Karpas-422 (cell line): ENCODE data around the gene KIAA0040. TPM values are rescaled to one million over a fixed set of nuclear protein-coding genes. Genes with fewer than 3 reads are reported as not detected.

Experiments
- DNase-seq: peaks from one replicate; pipeline ENCODE4 v3.0.0-alpha.2; 2015
- H2AFZ ChIP-seq: fragments of 200-600 bp; sonication (generic); 2 replicates; pipeline ENCODE4 v1.6.1; 2014; ENCODE audit warnings: antibody characterized with exemption, low read length, mixed read lengths
- H3K27ac ChIP-seq: fragments of 200-600 bp; sonication (generic); 2 replicates; pipeline ENCODE4 v1.5.1; 2014; ENCODE audit warnings: mild to moderate bottlenecking, low read length, moderate library complexity
- H3K27me3 ChIP-seq: fragments of 200-600 bp; sonication (generic); 2 replicates; pipeline ENCODE4 v1.6.1; 2014; ENCODE audit warnings: low read length, mixed read lengths
- H3K36me3 ChIP-seq: fragments of 200-600 bp; sonication (generic); 2 replicates; pipeline ENCODE4 v1.6.1; 2014; ENCODE audit warnings: low read length, mixed read lengths; ENCODE audit not compliant: insufficient read depth
- H3K4me1 ChIP-seq: fragments of 200-600 bp; sonication (generic); 2 replicates; pipeline ENCODE4 v1.6.1; 2014; ENCODE audit warnings: mild to moderate bottlenecking, low read length, mixed read lengths
- H3K4me2 ChIP-seq: fragments of 200-600 bp; sonication (generic); 2 replicates; pipeline ENCODE4 v1.6.1; 2014; ENCODE audit warnings: low read length, low read depth, mild to moderate bottlenecking; ENCODE audit not compliant: poor library complexity, severe bottlenecking
- H3K4me3 ChIP-seq: fragments of 200-600 bp; sonication (generic); 2 replicates; pipeline ENCODE4 v1.5.1; 2014; ENCODE audit warnings: mild to moderate bottlenecking, antibody characterized with exemption, low read length, mixed read lengths
- H3K79me2 ChIP-seq: fragments of 200-600 bp; sonication (generic); 2 replicates; pipeline ENCODE4 v1.6.1; 2014; ENCODE audit warnings: mild to moderate bottlenecking, low read length, mixed read lengths
- H3K9ac ChIP-seq: fragments of 200-600 bp; sonication (generic); 2 replicates; pipeline ENCODE4 v1.6.0; 2014; ENCODE audit warnings: low read length
- H3K9me2 ChIP-seq: fragments of 200-600 bp; sonication (generic), shearing (Covaris generic); replicated peaks from 2 replicates; pipeline ENCODE4 v1.6.0; 2014; ENCODE audit warnings: mild to moderate bottlenecking, low read length, moderate library complexity; ENCODE audit not compliant: insufficient read depth
- H3K9me3 ChIP-seq: fragments of 300-700, 200-600 bp; sonication (generic); 2 replicates; pipeline ENCODE4 v1.6.1; 2014; ENCODE audit warnings: low read length, mixed read lengths
- H4K20me1 ChIP-seq: fragments of 200-600 bp; sonication (generic); 2 replicates; pipeline ENCODE4 v1.6.1; 2014; ENCODE audit warnings: mild to moderate bottlenecking, antibody characterized with exemption, low read length, low read depth; ENCODE audit not compliant: insufficient read depth
- total RNA-seq: library from RNA; depleted of rRNA; stranded (reverse); fragments of >200 nt; shearing (Covaris generic); gene quantifications from 2 replicates; pipeline ENCODE4 v1.2.3, GENCODE V29; 2014; ENCODE audit warnings: low replicate concordance

The KIAA0040 gene
- total RNA-seq, 1 experiment from 2014 or later, result 86.6 TPM

DNA sequence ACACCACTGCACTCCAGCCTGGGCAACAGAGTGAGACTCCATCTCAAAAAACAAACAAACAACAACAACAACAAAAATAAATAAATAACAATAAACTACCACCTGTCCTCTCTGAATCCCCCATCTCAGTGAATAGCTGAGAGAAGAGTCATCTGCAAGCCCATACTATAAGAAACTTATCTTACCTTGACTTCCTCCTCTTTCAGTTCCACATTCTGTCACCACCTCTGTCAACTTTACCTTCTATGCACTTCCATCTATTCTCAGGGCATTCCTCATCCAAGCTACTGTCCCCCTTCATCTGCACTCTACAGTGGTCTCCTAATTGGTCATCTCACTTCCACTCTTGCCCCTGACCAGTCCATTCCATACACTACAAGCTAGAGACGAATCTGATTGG, 58.1 kb downstream of the KIAA0040 start:
- no peak overlapping the region for H2AFZ ChIP-seq
- H3K27ac ChIP-seq, result no peak overlapping the region
- no peak overlapping the region for H3K4me3 ChIP-seq
- no peak overlapping the region for H3K9ac ChIP-seq
- H3K36me3 ChIP-seq, result no peaks in the 10 kb centered on the region
- no peaks in the 10 kb centered on the region for H3K79me2 ChIP-seq
- peaks cover 13% of the 10 kb centered on the region for H3K4me1 ChIP-seq
- H3K4me2 ChIP-seq, result no peak overlapping the region
- no peaks in the 10 kb centered on the region for H4K20me1 ChIP-seq
- H3K9me3 ChIP-seq, result no peaks in the 10 kb centered on the region
- H3K9me2 ChIP-seq, result no peaks in the 10 kb centered on the region
- H3K27me3 ChIP-seq, result no peaks in the 10 kb centered on the region
- no peak for DNase-seq

DNA sequence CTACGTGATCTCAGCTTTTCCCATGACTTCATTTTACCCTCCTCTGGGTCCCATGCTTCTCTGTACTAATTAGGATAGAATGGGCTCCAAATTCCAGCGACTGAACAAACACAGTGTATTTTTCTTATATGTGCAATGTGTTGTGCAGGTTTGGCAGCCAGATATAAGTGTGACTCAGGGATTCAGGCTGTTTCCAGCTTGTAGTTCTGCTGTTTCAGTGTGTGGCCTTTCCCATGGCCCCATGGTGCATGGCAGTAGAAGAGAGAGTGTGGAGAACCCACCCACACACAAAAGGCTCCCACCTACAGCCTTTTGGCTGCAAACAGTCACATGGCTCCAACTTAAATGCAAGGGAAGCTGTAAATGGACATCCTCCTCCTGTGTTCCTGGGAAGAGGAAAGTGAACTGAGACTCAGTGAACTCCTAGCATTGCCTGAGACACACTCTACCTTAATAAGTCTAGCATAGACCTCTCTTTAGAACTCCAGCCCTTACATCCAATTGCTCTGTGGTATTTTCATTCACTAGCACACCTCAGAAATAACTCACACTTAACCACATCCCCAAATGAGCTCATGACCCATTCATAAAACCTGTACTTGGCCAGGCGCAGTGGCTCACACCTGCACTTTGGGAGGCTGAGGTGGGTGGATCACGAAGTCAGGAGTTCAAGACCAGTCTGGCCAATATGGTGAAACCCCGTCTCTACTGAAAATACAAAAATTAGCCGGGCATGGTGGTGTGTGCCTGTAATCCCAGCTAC, 58.7 kb downstream of the KIAA0040 start:
- Histone ChIP-seq H3K4me3 (no peak overlapping the region), H3K4me2 (no peak overlapping the region), H3K9ac (no peak overlapping the region), H3K79me2 (no peaks in the 10 kb centered on the region), H2AFZ (no peak overlapping the region), H3K27ac (no peak overlapping the region), H4K20me1 (no peaks in the 10 kb centered on the region), H3K4me1 (peaks cover 13% of the 10 kb centered on the region), H3K9me2 (no peaks in the 10 kb centered on the region), H3K9me3 (no peaks in the 10 kb centered on the region), H3K36me3 (no peaks in the 10 kb centered on the region), H3K27me3 (no peaks in the 10 kb centered on the region)
- DNase-seq, result no peak

DNA sequence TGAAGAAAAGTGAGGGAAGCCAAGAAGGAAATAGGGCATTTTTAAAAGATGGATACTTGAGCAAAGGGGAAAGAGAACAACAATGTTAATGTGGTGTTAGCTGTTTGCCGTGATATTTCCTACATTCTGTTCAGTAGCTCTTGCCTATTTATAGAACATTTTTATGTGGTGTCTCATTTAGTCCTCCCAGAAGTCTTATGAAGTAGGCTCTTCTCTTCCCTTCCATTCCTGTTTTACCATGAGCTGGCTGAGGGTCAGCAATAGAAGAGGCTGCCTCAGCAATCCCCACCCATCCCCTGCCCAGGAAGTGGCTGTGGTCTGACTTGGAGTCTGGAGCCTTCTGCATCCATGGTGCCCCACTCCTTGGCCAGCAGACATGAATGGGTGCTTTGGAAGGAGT, 60.1 kb downstream of the KIAA0040 start:
- Histone ChIP-seq H3K4me3 (no peak overlapping the region), H4K20me1 (no peaks in the 10 kb centered on the region), H3K79me2 (no peaks in the 10 kb centered on the region), H2AFZ (no peak overlapping the region), H3K4me2 (no peak overlapping the region), H3K4me1 (peaks cover 13% of the 10 kb centered on the region), H3K27me3 (no peaks in the 10 kb centered on the region), H3K9me3 (no peaks in the 10 kb centered on the region), H3K9me2 (no peaks in the 10 kb centered on the region), H3K36me3 (no peaks in the 10 kb centered on the region), H3K9ac (no peak overlapping the region), H3K27ac (no peak overlapping the region)
- DNase-seq, result no peak

DNA sequence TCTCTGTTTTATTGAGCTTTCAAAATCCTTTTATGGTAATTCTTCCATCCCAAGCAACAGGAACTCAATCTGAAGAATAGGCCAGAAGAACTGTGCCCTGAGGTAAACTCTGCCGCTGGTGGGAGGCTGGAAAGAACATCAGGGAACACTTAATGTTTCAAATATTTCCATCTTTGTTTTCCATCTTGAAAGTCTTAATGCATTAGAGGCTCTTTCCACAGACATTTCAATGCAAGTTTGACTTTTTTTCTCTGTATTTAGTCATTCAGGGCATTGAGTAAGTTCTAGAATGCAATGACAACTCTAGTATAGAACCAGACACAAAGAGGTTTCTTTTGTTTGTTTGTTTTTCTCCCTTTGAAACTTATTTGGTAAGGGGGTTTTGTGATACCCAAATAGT, 61.5 kb downstream of the KIAA0040 start:
- H2AFZ ChIP-seq, result no peak overlapping the region
- no peaks in the 10 kb centered on the region for H3K9me2 ChIP-seq
- no peak overlapping the region for H3K4me3 ChIP-seq
- H3K27me3 ChIP-seq, result no peaks in the 10 kb centered on the region
- no peaks in the 10 kb centered on the region for H3K9me3 ChIP-seq
- DNase-seq, result no peak
- H3K27ac ChIP-seq, result no peak overlapping the region
- H3K79me2 ChIP-seq, result no peaks in the 10 kb centered on the region
- no peaks in the 10 kb centered on the region for H4K20me1 ChIP-seq
- no peak overlapping the region for H3K4me2 ChIP-seq
- no peak overlapping the region for H3K9ac ChIP-seq
- H3K4me1 ChIP-seq, result peaks cover 13% of the 10 kb centered on the region
- no peaks in the 10 kb centered on the region for H3K36me3 ChIP-seq

DNA sequence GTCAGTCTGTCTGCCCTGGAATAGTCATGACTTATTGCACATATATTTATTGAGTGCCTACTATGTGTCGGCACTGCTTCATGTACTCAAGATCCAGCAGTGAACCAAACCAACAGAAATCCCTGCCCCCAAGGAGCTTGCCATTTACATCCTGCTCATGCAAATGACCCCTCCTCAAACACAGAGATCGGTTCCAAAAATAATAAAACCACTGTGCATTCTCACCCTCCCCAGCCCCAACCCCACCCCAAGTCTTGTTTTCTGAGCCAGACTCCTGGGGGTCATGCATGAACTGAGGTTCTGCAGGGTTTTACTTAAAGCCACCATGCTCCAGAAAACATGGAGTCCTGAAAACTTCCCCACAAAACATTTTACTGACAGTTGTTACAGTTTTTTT, 61.9 kb downstream of the KIAA0040 start:
- Histone ChIP-seq H3K4me3 (no peak overlapping the region), H3K4me2 (no peak overlapping the region), H3K9me3 (no peaks in the 10 kb centered on the region), H3K4me1 (peaks cover 13% of the 10 kb centered on the region), H3K27ac (no peak overlapping the region), H2AFZ (no peak overlapping the region), H3K36me3 (no peaks in the 10 kb centered on the region), H3K9ac (no peak overlapping the region), H3K9me2 (no peaks in the 10 kb centered on the region), H3K27me3 (no peaks in the 10 kb centered on the region), H4K20me1 (no peaks in the 10 kb centered on the region), H3K79me2 (no peaks in the 10 kb centered on the region)
- DNase-seq, result peak; percentile 39

DNA sequence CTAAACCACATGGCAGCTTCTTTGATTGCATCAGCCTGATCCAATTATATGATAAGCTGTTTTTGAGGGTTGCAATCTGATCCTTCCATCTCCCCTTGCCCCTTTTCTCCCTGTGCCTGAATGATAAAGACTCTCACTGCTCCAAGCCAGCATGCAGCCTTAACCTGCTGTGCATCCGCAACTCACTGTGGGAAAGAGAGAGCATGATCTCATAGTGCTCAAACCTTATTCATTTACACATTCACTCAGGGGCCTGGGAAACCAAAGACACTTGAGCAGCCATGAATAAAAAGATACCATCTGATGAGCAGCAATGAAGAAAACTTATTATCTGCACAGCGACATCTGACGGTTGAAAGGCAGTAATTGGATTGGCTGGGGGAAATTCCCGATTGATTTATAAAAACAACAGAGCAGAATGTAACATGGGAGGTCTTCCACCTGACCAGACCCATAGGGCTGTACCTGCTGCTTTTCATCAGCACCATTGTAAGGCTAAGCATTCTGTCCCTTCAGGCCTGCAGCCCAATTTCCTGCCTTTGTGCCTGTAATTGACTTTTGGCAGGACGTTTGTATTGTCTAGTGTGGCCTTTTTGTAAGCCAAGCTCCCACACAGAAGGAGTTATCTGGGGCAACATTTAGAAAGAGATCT, 62.5 kb downstream of the KIAA0040 start:
- H4K20me1 ChIP-seq, result no peaks in the 10 kb centered on the region
- H3K9ac ChIP-seq, result no peak overlapping the region
- no peaks in the 10 kb centered on the region for H3K9me2 ChIP-seq
- H3K9me3 ChIP-seq, result no peaks in the 10 kb centered on the region
- H3K4me3 ChIP-seq, result no peak overlapping the region
- peaks cover 13% of the 10 kb centered on the region for H3K4me1 ChIP-seq
- H3K27ac ChIP-seq, result no peak overlapping the region
- H3K27me3 ChIP-seq, result no peaks in the 10 kb centered on the region
- no peaks in the 10 kb centered on the region for H3K79me2 ChIP-seq
- peak; percentile 52 for DNase-seq
- no peak overlapping the region for H3K4me2 ChIP-seq
- no peak overlapping the region for H2AFZ ChIP-seq
- no peaks in the 10 kb centered on the region for H3K36me3 ChIP-seq

DNA sequence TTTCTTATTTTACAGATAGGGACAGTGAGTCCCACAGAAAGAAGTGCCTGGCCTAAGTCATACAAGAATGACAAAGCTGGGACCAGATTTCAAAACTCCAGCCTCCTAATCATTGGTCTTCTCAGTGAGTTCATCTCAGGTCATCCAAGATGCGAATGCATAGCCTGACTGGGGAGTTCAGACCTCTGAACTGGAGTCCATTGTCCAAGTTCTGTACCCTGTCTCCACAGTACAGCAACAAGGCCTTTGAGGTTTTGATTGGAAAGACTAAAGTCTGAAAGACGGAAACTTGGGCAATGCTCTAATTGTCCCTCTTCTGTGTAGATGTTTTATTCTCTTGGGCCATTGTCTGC, 63.0 kb downstream of the KIAA0040 start:
- no peaks in the 10 kb centered on the region for H3K79me2 ChIP-seq
- H2AFZ ChIP-seq, result no peak overlapping the region
- DNase-seq, result no peak
- no peak overlapping the region for H3K27ac ChIP-seq
- H3K36me3 ChIP-seq, result no peaks in the 10 kb centered on the region
- H3K9me2 ChIP-seq, result no peaks in the 10 kb centered on the region
- peaks cover 13% of the 10 kb centered on the region for H3K4me1 ChIP-seq
- no peak overlapping the region for H3K4me2 ChIP-seq
- H3K9me3 ChIP-seq, result no peaks in the 10 kb centered on the region
- no peaks in the 10 kb centered on the region for H4K20me1 ChIP-seq
- H3K9ac ChIP-seq, result no peak overlapping the region
- no peaks in the 10 kb centered on the region for H3K27me3 ChIP-seq
- H3K4me3 ChIP-seq, result no peak overlapping the region

DNA sequence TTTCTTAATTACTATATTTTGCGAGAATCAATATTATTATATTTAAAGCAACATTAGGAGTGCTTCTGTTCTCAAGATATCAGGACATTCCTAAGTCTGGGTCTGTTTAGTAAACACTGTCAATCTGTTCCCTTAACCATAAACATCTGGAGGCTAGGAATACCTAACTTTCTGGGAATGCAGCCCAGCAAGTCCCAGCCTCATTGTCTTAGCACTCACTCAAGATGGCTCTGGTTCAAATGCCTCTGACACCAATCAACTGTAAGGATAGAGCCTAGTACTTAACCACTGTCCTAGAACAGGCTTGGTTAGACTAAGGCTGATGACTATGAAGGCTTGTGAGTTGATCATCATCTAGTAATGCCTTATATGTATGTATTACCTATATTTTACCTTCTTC, 63.4 kb downstream of the KIAA0040 start:
- Histone ChIP-seq H3K9me3 (no peaks in the 10 kb centered on the region), H3K36me3 (no peaks in the 10 kb centered on the region), H4K20me1 (no peaks in the 10 kb centered on the region), H3K9me2 (no peaks in the 10 kb centered on the region), H3K4me3 (no peak overlapping the region), H3K27ac (no peak overlapping the region), H2AFZ (no peak overlapping the region), H3K9ac (no peak overlapping the region), H3K79me2 (no peaks in the 10 kb centered on the region), H3K27me3 (no peaks in the 10 kb centered on the region), H3K4me1 (peaks cover 13% of the 10 kb centered on the region), H3K4me2 (no peak overlapping the region)
- DNase-seq, result peak; percentile 23
